Activated gamma-delta T cell (primary cell): Measurements from ENCODE around the gene PCCB.
"Not testable (repeated sequence)": the region's sequence is repeated elsewhere in the genome, so short reads cannot be mapped to it uniquely, and the experiment has no call there.

Source experiments
- DNase-seq: peaks from one replicate; lab custom pipeline; 2025; lab: John Stamatoyannopoulos, UW

PCCB gene

GRCh38 chr3:136326316-136326715 is 76.2 kb downstream of the PCCB start:
- DNase-seq: no peak

GRCh38 chr3:136327671-136328070 is 77.5 kb downstream of the PCCB start:
- no peak for DNase-seq

GRCh38 chr3:136329593-136329992 is 79.5 kb downstream of the PCCB start:
- DNase-seq: no peak

- DNase-seq: no peak
Observed at GRCh38 chr3:136330900-136331299, 80.8 kb downstream of the PCCB start.

- no peak for DNase-seq
Observed at GRCh38 chr3:136332302-136332701, 82.2 kb downstream of the PCCB start.

GRCh38 chr3:136332776-136333175 is 82.6 kb downstream of the PCCB start:
- no peak for DNase-seq

- no peak for DNase-seq
Observed at GRCh38 chr3:136334209-136334608, 84.1 kb downstream of the PCCB start.

GRCh38 chr3:136334726-136335125 is 84.6 kb downstream of the PCCB start:
- DNase-seq: not testable (repeated sequence)

- no peak for DNase-seq
Observed at GRCh38 chr3:136336329-136337100, 86.4 kb downstream of the PCCB start.

- no peak for DNase-seq
Observed at GRCh38 chr3:136343446-136343845, 93.3 kb downstream of the PCCB start.

- DNase-seq: no peak
Observed at GRCh38 chr3:136343873-136344555, 93.9 kb downstream of the PCCB start.

GRCh38 chr3:136346486-136346885 is 96.3 kb downstream of the PCCB start:
- no peak for DNase-seq

- no peak for DNase-seq
Observed at GRCh38 chr3:136350132-136350531, 100.0 kb downstream of the PCCB start.

GRCh38 chr3:136350557-136350956 is 100.4 kb downstream of the PCCB start:
- DNase-seq: no peak

GRCh38 chr3:136351351-136351750 is 101.2 kb downstream of the PCCB start:
- DNase-seq: no peak

GRCh38 chr3:136351905-136352304 is 101.8 kb downstream of the PCCB start:
- DNase-seq: no peak

GRCh38 chr3:136353461-136353860 is 103.3 kb downstream of the PCCB start:
- no peak for DNase-seq

GRCh38 chr3:136366289-136366688 is 116.1 kb downstream of the PCCB start:
- DNase-seq: no peak

GRCh38 chr3:136375800-136376199 is 125.7 kb downstream of the PCCB start:
- not testable (repeated sequence) for DNase-seq

GRCh38 chr3:136377508-136377907 is 127.4 kb downstream of the PCCB start:
- DNase-seq: no peak

GRCh38 chr3:136378011-136378410 is 127.9 kb downstream of the PCCB start:
- no peak for DNase-seq
